GM10847 (cell line): ENCODE results near the gene GOPC.

Source experiments
- POLR2A ChIP-seq: IDR thresholded peaks from 2 replicates; pipeline ENCODE4 v1.6.1; 2011; ENCODE audit not compliant: insufficient read length; ENCODE audit errors: extremely low read depth

The GOPC gene

DNA sequence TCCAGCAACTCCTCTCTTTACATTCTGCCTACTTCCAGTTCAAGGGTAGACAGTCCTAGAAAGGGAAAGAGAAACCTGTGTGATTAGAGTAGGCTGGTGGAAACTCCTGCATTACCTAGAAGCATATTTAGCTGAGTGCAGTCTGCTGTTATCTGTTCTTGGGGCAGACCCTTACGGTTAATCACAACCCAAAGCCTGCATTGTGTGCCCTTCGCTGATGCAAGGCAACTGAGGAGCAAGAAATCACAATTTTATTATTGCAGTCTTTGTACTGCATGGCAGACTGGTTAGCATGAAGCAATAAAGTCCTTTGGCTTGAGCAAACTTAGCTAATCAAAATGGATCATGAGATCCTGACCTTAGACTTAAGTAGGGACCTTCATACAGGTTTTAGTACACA, 1.5 kb upstream of the GOPC start:
- no peak for TF ChIP-seq POLR2A

DNA sequence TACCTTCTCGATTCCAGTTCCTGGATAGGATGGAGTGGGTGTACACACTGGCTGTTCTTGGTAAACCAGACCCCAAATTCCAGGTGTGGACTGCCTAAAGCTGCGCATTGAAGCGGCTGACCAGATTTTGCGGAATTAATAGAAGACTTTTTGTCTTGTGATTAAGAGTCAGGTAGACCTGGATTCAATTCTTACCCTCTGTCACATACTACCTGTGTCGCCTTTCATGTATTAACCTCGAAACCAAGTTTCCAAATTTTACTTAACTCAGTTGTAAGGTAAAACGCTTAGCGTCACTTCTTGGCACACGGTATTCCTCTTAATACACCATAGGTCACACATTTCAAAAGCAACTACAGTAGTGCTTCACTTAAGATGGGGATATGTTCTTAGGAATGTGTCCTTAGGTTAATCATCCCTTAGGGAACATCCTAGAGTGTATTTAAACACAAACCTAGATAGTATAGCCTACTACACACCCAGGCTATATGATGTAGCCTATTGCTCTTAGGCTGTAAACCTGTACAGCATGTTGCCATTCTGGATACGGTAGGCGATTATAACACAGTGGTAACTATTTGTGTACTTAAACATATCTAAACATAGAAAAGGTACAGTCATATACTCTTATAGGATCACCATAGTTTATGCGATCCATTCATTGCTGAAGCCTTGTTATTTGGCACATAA, 733 bp upstream of the GOPC start:
- no peak for TF ChIP-seq POLR2A

DNA sequence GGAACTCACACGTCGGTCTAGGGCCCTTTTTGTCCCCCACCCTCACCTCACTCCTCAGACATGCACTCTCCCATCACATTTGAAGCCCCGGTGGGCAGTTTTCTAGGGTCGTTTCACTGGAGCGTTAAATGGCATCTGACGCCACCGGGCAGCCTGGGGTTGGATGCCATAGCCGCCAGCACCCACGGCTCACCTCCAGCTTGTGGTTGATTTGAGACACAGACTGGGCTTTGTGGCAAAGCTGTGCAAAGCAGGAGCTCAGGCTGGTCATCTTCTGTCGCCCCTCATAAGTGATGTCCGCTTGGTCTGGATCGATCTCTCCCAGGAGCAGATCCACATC, 530 bp downstream of the GOPC start:
- no peak for TF ChIP-seq POLR2A

DNA sequence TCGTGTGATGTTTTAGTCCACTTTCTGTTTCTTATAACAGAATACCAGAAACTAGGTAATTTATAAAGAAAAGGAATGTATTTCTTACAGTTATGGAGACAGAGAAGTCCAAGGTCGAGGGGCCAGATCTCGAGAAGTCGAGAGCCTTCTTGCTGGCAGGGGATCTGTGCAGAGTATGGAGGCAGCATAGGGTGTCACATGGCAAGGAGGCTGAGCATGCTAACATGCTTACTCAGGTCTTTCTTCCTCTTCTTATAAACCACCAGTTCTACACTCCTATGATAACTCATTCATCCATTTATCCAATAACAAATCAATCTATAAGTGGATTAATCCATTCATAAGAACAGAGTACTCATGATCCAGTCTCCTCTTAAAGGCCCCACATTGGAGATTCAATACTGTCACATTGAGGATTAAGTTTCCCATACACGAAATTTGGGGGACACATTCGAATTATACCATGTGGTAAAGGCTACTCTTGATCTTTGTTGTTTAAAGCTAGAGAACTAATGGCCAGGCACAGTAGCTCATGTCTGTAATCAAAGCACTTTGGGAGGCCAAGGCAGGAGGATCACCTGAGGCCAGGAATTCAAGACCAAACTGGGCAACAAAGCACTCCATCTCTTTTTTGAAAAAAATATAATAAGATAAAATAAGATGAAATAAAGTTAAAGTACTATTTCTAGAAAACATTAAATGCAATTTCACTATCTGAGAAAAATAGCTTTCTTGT, 2.1 kb downstream of the GOPC start:
- TF ChIP-seq POLR2A, result no peak

DNA sequence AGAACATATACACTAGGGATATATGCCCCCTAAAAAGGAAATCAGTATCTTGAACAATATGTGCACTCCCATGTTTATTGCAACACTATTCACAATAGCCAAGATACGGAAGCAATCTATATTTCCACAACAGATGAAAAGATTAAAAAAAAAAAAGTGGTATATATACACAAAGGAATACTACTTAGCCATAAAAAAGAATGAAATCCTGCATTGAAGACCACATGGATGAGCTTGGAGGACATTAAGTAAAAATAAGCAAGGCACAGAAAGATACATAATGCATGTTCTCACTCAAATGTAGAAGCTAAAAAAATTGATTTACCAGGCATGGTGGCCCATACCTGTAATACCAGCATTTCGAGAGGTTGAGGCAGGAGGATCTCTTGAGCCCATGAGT, 4.6 kb downstream of the GOPC start:
- no peak for TF ChIP-seq POLR2A

DNA sequence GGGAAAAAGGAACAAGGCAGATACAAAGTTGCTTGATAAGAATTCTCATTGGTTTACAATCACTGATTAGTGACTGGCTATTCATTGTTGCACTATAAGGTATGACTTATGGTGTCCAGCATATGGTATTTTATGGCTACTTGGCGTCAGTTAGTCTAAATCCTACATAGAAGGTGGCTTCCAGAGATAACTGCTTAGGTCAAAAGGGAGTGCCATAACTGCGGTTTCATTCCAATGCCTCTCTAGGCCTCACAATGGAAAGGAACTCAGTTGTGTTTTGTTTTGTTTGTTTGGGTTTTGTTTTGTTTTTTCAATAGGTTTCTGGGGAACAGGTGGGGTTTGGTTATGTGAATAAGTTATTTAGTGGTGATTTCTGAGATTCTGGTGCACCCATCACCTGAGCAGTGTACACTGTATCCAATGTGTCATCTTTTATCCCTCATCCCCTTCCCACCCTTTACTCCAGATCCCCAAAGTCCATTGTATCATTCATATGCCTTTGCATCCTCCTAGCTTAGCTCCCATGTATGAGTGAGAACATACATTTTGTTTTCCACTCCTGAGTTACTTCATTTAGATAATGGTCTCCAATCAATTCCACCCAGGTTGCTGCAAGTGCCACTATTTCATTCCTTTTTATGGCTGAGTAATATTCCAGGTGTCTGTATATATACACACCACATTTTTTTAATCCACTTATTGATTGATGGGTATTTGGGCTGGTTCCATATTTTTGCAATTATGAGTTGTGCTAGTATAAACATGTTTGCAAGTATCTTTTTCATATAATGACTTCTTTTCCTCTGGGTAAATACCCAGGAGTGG, 7.0 kb downstream of the GOPC start:
- TF ChIP-seq POLR2A, result no peak

DNA sequence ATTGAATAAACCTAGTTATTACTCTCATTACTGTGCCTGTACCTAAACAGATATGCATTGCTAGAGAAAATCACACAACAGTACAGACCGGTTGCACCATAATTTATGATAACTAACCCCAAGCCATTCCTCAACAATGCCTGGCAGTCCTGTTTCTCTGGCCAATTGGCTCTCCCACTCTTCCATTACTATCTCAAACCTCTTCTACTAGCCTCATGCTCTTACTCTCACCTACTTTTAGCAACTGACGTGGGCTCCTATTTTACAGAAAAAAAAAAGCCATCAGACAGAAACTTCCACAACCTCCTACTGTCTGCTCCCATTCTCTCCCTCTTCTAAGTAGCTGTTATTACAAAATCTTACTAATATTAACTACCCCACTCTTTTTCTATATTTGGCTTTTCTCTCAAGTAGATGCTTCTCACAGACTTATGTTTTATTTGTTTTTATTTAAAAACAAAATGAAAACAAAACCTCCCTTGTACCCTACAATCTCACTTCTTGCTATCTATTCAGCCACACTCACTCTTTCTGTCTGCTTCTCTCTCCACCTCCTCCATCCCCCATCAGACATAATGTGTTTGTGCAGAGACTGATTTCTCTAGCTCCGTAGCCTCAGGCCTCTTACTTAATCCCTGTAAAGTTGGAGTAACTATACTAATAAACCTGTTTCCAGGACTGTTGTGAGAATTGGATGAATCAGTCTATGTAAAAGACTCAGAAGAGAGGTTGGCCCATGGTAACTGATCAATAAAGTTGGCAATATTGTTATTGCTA, 9.1 kb downstream of the GOPC start:
- no peak for TF ChIP-seq POLR2A

DNA sequence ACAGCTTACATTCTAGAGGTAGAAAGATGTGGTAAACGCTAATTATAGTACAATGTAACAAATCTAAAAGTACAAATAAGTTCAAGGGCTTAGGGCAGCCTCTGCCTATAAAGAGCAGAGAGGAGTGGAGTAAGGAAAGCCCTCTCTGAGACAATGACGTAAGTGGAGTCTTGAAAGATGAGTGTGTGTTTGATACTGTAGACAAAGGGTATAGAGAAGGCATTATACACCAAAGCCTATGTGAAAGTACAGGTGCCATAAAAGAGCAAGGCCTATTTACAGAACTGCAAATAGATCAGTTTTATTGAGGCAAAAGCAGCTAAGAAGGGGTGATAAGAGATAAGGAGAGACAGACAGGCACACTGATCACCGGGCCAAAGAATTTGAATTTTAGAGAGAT, 10.9 kb downstream of the GOPC start:
- TF ChIP-seq POLR2A, result no peak

DNA sequence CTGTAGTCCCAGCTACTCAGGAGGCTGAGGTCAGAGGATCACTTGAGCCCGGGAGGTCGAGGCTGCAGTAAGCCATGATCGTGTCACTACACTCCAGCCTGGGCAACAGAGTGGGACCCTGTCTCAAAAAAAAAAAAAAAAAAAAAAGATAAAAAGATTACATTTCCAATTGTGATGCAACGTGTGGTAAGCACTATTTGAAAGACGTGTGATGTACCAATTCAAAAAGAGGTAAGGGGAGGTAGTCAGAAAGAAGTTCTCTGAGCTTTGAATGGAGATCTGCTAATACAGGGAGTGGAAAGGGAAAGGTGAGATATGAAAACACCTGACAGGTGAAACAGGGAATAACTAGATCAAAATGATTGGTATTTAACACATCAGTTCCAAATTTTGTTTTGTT, 11.9 kb downstream of the GOPC start:
- no peak for TF ChIP-seq POLR2A

DNA sequence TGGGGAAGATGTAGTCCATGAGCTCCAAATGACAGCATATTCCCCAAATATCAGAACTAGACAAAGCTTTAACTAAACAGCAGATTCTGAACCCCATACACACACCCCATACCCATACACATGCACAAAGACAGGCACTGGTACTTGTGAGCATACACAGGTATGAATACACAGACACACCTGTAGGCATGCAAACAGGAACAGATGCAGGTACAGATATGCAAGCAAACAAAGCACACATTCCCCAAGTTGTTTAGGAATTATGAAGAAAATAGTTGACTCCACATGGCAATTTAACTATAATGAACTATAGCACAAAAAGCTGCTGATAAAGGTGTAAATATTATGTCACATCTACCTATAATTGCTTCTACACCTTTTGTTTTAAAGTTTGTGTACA, 16.7 kb downstream of the GOPC start:
- TF ChIP-seq POLR2A, result no peak

DNA sequence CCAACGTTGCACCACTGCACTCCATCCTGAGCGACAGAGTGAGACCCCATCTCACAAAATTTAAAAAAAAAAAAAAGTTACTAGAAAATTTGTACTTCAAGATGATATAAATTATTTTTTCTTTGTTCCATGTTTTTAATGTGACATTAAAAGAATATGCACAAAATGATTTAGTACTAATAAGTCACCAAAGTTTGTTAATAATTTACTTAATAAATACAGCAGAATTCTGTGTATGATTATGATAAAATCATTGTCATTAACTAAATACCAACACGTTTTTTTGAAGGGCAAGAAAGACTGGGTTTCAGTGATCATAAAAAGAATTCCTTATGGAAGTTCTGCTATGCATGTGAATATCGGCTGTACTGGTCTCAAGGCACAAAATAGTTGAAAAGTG, 28.1 kb downstream of the GOPC start:
- TF ChIP-seq POLR2A, result no peak

DNA sequence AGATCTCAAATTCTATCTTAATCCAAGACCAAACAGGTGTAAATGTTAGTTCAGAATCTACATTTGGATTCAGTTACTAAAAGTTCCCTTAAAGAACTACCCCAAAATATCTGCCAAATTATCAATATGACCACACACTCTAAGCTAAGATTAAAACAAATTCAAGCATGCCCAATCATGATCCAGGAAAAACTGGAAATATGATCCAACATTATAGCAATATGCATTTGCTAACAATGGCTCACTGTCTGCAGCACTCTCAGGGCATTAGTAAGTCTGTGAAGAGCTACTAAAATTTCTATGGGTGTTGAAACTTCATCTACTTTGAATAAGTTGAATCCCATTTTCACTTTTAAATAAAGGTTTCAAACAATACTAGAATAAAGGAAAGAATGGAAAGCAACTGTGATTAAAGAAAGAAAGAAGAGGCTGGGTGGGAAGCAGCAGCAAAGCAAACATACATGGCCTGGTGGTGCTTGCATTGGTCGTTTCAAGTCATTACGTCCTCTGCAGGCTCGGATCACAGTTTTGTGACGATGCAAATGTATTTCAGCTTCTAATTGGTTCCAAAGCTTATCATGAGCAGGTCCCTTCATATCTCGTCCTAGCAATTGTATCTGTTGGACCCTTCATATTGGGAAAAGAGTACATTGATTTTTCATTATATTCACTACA, 29.2 kb downstream of the GOPC start:
- no peak for TF ChIP-seq POLR2A

DNA sequence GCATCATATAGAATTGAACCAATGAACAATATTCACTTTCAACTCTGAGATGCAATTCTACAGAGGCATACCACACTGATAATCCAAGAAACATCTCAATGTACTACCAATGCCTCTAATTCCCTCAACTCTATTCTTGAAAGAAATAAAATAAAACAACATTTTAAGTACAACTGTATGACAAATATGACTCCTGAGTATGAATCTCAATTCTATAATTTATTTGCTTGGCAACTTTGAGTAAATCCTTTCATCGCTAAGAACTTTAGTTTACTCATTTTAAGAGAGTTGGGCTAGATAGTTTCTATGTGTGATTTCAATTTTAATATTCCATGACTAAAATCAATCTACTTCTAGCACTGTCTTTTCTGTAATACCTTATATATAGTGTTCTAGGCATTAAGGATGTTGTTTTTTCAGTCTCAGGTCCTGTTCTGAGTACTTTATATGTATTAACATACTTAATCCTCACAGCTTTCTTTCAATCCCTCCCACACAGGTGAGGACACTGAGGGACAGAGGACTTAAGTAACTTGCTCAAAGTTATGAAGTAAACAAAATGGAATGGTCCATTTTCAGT, 33.4 kb downstream of the GOPC start:
- TF ChIP-seq POLR2A, result no peak

DNA sequence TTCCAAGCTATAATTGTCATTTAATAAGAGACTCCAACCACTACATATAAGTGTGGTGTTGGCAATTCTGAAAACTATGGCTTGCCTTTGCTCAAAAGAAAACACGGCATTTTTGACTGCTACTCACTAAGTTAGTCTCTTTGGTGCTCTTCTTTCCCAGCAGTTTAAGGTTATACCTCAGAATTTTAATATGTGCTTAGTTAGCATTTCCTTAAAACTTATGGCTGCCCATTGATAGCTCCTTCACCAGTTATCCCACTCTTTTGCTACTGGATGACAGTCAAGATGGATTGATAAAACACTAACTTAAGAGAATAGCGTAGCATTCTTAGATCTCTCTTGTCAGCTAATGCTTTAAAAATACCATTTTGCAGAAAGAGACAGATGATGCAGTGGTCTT, 34.1 kb downstream of the GOPC start:
- no peak for TF ChIP-seq POLR2A
